MCF 10A (cell line): Measurements from ENCODE around the gene MYH10. TPM values are rescaled to one million over a fixed set of nuclear protein-coding genes. Genes with fewer than 3 reads are reported as not detected.

Experiments used
- BruUV-seq: library from RNA; stranded (reverse); fragments of 400-500 nt; replicated peaks from 2 replicates; lab custom pipeline; 2021; lab: Mats Ljungman, UMichigan
- CTCF ChIA-PET: fragments of 300-600 bp; sonication (Branson Sonifier 250); formaldehyde crosslinking; extraction: SDS; loops from one replicate; lab custom pipeline; 2021; ENCODE audit warnings: antibody characterized with exemption, inconsistent platforms; lab: Yijun Ruan, JAX
- POLR2A ChIA-PET: fragments of 300-600, 350-650 bp; sonication (Branson Sonifier 250); formaldehyde crosslinking; extraction: SDS; loops from one replicate; lab custom pipeline; 2020; ENCODE audit warnings: antibody characterized with exemption, inconsistent platforms; lab: Yijun Ruan, JAX
- DNase-seq: peaks from one replicate; pipeline ENCODE4 v3.0.0-alpha.2; 2018; ENCODE audit not compliant: unreplicated experiment
- H3K27ac Mint-ChIP-seq: one replicate; pipeline ENCODE4 v1.8.0; 2022; ENCODE audit warnings: mild to moderate bottlenecking, low read depth, mixed read lengths; ENCODE audit not compliant: unreplicated experiment
- H3K27me3 Mint-ChIP-seq: one replicate; pipeline ENCODE4 v1.8.0; 2022; ENCODE audit warnings: mixed read lengths; ENCODE audit not compliant: insufficient read depth, unreplicated experiment
- H3K36me3 Mint-ChIP-seq: one replicate; pipeline ENCODE4 v1.8.0; 2022; ENCODE audit warnings: mild to moderate bottlenecking, moderate library complexity, mixed read lengths; ENCODE audit not compliant: insufficient read depth, unreplicated experiment
- H3K4me1 Mint-ChIP-seq: one replicate; pipeline ENCODE4 v1.8.0; 2022; ENCODE audit warnings: mixed read lengths; ENCODE audit not compliant: insufficient read depth, unreplicated experiment
- H3K4me3 Mint-ChIP-seq: one replicate; pipeline ENCODE4 v1.8.0; 2022; ENCODE audit warnings: mild to moderate bottlenecking, moderate library complexity, mixed read lengths; ENCODE audit not compliant: unreplicated experiment
- H3K9me3 Mint-ChIP-seq: one replicate; pipeline ENCODE4 v1.8.0; 2022; ENCODE audit warnings: mixed read lengths; ENCODE audit not compliant: unreplicated experiment
- intact Hi-C: fragments of 100-400 bp; cut with micrococcal nuclease; formaldehyde crosslinking; loops from 2 replicates; pipeline ENCODE4 v1.14.1; 2022
- total RNA-seq: library from RNA; stranded (reverse); gene quantifications from 2 replicates; pipeline ENCODE4 v1.2.3, GENCODE V29; 2022
- TF ChIP-seq, protein P1 (sequence below): fragments of 200-600 bp; IDR thresholded peaks from one replicate; pipeline ENCODE4 v1.8.0; 2022; ENCODE audit warnings: antibody characterized with exemption, mild to moderate bottlenecking; ENCODE audit not compliant: unreplicated experiment

MYH10 gene
- total RNA-seq, 1 experiment from 2014 or later = 43.0 TPM

DNA sequence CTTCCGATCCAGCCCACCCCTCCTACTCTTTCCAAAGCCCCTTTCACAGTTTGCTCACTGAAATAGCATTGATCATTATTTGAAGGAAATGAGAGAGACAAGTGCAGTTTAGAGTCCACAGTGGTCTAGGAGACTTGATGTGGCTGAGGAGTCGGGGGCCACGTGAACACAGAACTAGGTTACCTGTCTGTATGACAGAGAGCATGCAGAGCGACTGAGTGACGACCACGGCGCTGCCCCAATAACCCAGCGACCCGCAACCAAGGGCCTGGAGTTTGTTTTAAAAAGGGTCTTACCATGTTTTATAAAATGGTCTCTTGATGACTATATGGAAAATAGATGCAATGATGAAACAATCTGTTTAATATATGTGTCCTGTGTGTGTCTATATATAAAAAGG, 155.3 kb downstream of the MYH10 start:
- Mint-ChIP-seq H3K4me1 (no peaks in the 10 kb centered on the region), H3K36me3 (peaks cover 83% of the 10 kb centered on the region), H3K27ac (no peak overlapping the region), H3K27me3 (no peaks in the 10 kb centered on the region), H3K9me3 (no peaks in the 10 kb centered on the region), H3K4me3 (no peak overlapping the region)
- intact Hi-C loops = no loop called here
- no TSS peak for BruUV-seq
- ChIA-PET POLR2A (no interaction called here), CTCF (no interaction called here)
- TF ChIP-seq, protein P1, sequence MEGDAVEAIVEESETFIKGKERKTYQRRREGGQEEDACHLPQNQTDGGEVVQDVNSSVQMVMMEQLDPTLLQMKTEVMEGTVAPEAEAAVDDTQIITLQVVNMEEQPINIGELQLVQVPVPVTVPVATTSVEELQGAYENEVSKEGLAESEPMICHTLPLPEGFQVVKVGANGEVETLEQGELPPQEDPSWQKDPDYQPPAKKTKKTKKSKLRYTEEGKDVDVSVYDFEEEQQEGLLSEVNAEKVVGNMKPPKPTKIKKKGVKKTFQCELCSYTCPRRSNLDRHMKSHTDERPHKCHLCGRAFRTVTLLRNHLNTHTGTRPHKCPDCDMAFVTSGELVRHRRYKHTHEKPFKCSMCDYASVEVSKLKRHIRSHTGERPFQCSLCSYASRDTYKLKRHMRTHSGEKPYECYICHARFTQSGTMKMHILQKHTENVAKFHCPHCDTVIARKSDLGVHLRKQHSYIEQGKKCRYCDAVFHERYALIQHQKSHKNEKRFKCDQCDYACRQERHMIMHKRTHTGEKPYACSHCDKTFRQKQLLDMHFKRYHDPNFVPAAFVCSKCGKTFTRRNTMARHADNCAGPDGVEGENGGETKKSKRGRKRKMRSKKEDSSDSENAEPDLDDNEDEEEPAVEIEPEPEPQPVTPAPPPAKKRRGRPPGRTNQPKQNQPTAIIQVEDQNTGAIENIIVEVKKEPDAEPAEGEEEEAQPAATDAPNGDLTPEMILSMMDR = no peak
- no peak for DNase-seq

DNA sequence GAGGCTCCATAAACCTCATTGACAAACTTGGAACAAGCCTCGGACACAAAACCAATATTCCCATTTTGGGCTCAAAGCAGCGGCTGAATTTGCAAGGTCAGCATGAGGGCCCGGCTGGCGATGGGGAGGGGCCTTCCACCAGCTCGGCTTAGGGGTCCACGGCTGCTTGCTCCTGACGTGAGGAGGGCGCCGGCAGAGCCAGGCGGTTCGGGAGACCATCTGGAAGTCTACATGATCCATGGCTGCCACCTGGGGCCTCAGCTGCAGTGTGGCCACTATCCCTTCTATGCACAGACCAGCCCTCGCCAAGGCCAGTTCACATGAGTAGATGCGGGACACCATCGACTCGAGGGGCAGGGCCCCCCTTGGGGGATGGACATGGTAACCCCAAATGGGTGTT, 155.7 kb downstream of the MYH10 start:
- intact Hi-C loops = no loop called here
- Mint-ChIP-seq H3K27me3 (no peaks in the 10 kb centered on the region), H3K4me3 (no peak overlapping the region), H3K9me3 (no peaks in the 10 kb centered on the region), H3K27ac (no peak overlapping the region), H3K4me1 (no peaks in the 10 kb centered on the region), H3K36me3 (peaks cover 84% of the 10 kb centered on the region)
- no TSS peak for BruUV-seq
- TF ChIP-seq, protein P1 = no peak
- DNase-seq = no peak
- POLR2A ChIA-PET = interaction anchor here (0.6 kb wide), 1 partner anchor 204 kb away, joined by 3 read pairs; no protein-coding TSS in a partner anchor
- CTCF ChIA-PET = no interaction called here

DNA sequence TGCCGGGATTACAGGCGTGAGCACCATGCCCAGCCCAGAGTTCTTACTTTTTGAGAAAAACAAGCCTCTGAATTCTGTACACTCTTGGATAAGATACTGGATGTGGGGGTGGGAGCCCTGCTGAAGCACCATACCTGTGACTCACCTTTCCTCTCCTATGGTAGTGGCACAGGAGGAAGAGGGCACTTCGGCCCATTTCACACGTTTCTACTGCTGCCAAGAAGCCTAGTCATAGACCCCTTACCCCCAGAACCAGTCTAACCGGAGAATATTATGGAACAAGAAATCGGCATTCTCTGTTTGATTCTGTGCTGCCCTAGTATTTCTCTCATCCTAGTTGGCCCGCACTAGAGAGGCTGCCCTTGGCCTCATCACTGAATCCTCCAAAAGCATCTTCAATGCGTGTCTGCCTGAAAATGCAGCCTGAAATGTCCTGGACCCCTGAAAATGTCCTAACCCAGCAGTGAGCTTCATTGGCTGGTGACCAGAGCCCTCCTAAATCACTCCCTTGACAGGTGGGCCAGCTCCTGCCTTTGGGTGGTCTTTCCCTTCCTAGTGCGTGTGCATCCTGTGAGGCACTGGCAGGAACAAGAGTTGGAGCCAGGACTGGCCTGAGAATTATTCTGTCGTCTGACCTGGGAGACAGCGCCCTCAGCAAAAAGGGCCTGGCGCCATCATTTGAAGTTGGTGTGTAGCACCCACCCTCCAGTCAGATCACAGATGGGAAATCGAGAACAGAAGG, 156.9 kb downstream of the MYH10 start:
- Mint-ChIP-seq H3K27me3 (no peaks in the 10 kb centered on the region), H3K4me3 (no peak overlapping the region), H3K4me1 (no peaks in the 10 kb centered on the region), H3K9me3 (no peaks in the 10 kb centered on the region), H3K36me3 (peaks cover 83% of the 10 kb centered on the region), H3K27ac (no peak overlapping the region)
- no TSS peak for BruUV-seq
- CTCF ChIA-PET = interaction anchor here (1.0 kb wide), 2 partner anchors 14 to 20 kb away, joined by 3 to 6 read pairs; no protein-coding TSS in a partner anchor
- no peak for DNase-seq
- intact Hi-C loops = no loop called here
- TF ChIP-seq, protein P1 = no peak
- POLR2A ChIA-PET = interaction anchor here (0.7 kb wide), 1 partner anchor 21 kb away, joined by 3 read pairs; no protein-coding TSS in a partner anchor

DNA sequence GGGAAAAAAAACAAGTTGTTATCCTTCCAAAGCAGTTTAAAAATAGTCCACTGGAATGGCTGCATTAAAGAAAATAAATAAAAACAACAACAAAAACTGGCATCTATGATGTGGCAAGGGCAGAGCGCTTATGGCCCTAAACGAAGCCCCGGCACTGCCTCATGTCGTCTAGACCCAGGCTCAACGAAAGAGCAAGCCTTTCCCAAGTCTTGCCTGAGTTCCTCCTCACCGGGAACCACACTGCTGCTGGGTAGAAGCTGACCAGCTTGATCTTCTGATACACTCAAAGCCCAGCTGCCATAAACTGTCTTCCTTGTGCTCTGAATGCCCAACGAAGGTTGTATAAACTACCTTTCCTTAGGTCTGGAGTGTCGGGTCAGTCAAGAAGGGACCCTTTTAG, 157.9 kb downstream of the MYH10 start:
- ChIA-PET POLR2A (no interaction called here), CTCF (interaction anchor here (1.1 kb wide), 1 partner anchor 33 kb away, joined by 3 read pairs; no protein-coding TSS in a partner anchor)
- BruUV-seq = no TSS peak
- intact Hi-C loops = no loop called here
- DNase-seq = no peak
- no peaks in the 10 kb centered on the region for H3K27me3 Mint-ChIP-seq
- TF ChIP-seq, protein P1 = no peak
- no peak overlapping the region for H3K27ac Mint-ChIP-seq
- no peaks in the 10 kb centered on the region for H3K9me3 Mint-ChIP-seq
- no peak overlapping the region for H3K4me3 Mint-ChIP-seq
- no peaks in the 10 kb centered on the region for H3K4me1 Mint-ChIP-seq
- H3K36me3 Mint-ChIP-seq = peaks cover 83% of the 10 kb centered on the region
